HUES64 (cell line): Measurements from ENCODE around the gene DCAF5.

Source experiments
- H3K27ac ChIP-seq: 2 replicates; pipeline ENCODE4 v1.7.0; 2013; ENCODE audit warnings: low read depth, low read length, inconsistent platforms
- H3K27me3 ChIP-seq: 2 replicates; pipeline ENCODE4 v1.6.1; 2013; ENCODE audit warnings: mild to moderate bottlenecking, low read length; ENCODE audit not compliant: insufficient read depth
- H3K36me3 ChIP-seq: 2 replicates; pipeline ENCODE4 v1.6.1; 2013; ENCODE audit warnings: mild to moderate bottlenecking, low read length; ENCODE audit not compliant: insufficient read depth
- H3K4me1 ChIP-seq: 2 replicates; pipeline ENCODE4 v1.6.1; 2013; ENCODE audit warnings: mild to moderate bottlenecking, low read length, moderate library complexity; ENCODE audit not compliant: insufficient read depth
- H3K4me3 ChIP-seq: 2 replicates; pipeline ENCODE4 v1.5.1; 2013; ENCODE audit warnings: mild to moderate bottlenecking, low read length, moderate library complexity
- H3K9ac ChIP-seq: 2 replicates; pipeline ENCODE4 v1.6.1; 2013; ENCODE audit warnings: mild to moderate bottlenecking, low read depth, low read length
- H3K9me3 ChIP-seq: 2 replicates; pipeline ENCODE4 v1.6.1; 2013; ENCODE audit warnings: low read depth, low read length; ENCODE audit not compliant: insufficient read depth
- WGBS: fragments of 150-250, 120-280 bp; methylation state at CpG from one replicate; pipeline ENCODE4 v1.1.7; 2013; ENCODE audit warnings: missing lambda C conversion rate; 5-methylcytosine and 5-hydroxymethylcytosine counted together

The DCAF5 gene

DNA sequence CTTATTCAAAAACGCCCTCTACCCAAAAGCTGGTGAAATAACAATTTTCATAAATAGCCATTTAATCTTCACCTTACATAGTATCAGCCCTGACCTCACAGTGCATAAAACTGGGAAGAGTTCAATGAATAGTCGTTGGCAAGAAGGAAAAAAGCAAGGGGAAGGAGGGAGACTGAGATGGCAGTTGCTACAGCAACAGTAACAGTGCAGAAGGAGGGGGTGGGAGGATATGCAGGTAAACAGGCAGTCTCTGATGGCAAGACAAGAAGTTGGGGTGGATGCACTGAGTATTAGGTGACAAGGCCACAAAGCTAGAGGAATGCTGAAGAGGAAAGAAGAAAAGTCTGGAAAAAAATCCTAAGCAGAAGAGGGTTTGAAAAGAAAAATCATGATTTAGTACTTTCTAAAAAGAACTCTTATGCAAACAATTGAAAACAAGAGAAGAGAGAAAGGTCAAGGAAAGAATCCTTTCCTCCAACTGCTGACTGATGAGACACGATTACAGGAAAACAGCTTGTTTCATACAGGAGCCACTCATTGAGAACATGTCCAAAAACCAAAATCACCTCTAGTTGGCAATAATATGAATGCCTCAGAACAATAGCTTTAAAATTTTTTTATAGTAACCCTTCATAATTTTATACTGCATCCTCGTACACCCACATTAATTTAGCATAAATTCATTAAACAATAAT is 56.0 kb downstream of the DCAF5 start:
- Histone ChIP-seq H3K9ac (no peak overlapping the region), H3K4me1 (peaks cover 40% of the 10 kb centered on the region), H3K27ac (no peak overlapping the region), H3K27me3 (no peaks in the 10 kb centered on the region), H3K4me3 (no peak overlapping the region), H3K9me3 (no peaks in the 10 kb centered on the region), H3K36me3 (no peaks in the 10 kb centered on the region)
- WGBS = 78% methylated on average over 4 of the region's 4 CpGs

DNA sequence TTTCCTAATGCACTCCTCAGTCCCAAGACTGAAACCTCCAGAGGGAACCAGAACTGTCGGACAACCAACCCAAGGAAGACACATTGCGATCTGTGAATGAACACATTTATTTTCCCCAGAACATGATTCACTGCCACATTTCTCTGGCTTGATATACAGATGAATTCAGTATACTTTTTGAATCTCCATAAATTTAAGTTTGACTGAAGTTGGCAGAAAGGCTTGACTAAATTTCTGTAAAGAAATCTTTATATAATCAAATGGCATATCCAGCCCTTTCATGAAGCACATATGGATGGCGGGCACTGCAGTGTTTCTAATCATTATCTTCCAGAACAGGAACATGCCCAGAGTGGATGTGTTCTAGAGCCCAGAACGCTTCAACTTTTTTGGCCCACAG is 56.7 kb downstream of the DCAF5 start:
- 93% methylated on average over 4 of the region's 4 CpGs for WGBS
- H3K36me3 ChIP-seq = peaks cover 2% of the 10 kb centered on the region; the same call in 1 of the 2 replicates
- no peaks in the 10 kb centered on the region for H3K9me3 ChIP-seq
- no peak overlapping the region for H3K4me3 ChIP-seq
- peaks cover 40% of the 10 kb centered on the region for H3K4me1 ChIP-seq
- no peaks in the 10 kb centered on the region for H3K27me3 ChIP-seq
- no peak overlapping the region for H3K27ac ChIP-seq
- H3K9ac ChIP-seq = no peak overlapping the region

DNA sequence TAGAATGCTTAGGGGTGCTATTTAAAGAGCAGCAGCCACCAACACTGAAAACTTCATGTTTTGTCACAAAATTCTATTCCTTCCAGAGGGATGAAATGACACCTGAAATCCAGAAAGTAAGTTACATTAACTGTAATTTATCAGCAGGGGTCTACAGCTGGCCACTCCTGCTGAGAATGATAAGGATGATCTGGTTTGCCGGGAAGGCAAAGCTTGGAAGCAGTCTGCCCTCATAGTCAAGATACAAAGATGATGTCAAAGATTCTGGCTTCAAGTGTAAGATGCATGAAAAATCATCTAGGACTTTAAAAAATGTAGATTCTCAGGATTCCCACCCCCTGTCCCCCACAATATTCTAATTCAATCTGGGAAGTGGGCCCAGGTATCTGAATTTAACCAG is 58.4 kb downstream of the DCAF5 start:
- Histone ChIP-seq H3K27me3 (no peaks in the 10 kb centered on the region), H3K36me3 (peaks cover 17% of the 10 kb centered on the region), H3K4me1 (peaks cover 39% of the 10 kb centered on the region), H3K27ac (peak overlapping the region; percentile 11; the same call in 1 of the 2 replicates), H3K9me3 (no peaks in the 10 kb centered on the region), H3K4me3 (no peak overlapping the region), H3K9ac (no peak overlapping the region)
- whole genome bisulfite sequencing = 51% methylated on average over 1 of the region's 1 CpG

GRCh38 chr14:69093631-69094421 is 59.1 kb downstream of the DCAF5 start:
- H3K4me1 ChIP-seq = peaks cover 37% of the 10 kb centered on the region
- H3K9ac ChIP-seq = no peak overlapping the region
- H3K27ac ChIP-seq = peak overlapping the region; percentile 11
- WGBS = 31% methylated on average over 1 of the region's 1 CpG
- peaks cover 24% of the 10 kb centered on the region for H3K36me3 ChIP-seq
- no peak overlapping the region for H3K4me3 ChIP-seq
- H3K9me3 ChIP-seq = no peaks in the 10 kb centered on the region
- H3K27me3 ChIP-seq = no peaks in the 10 kb centered on the region

- peaks cover 32% of the 10 kb centered on the region for H3K4me1 ChIP-seq
- H3K27me3 ChIP-seq = no peaks in the 10 kb centered on the region
- no peak overlapping the region; the same call in 1 of the 2 replicates for H3K27ac ChIP-seq
- H3K9me3 ChIP-seq = no peaks in the 10 kb centered on the region
- H3K9ac ChIP-seq = no peak overlapping the region
- H3K36me3 ChIP-seq = peaks cover 28% of the 10 kb centered on the region
- H3K4me3 ChIP-seq = no peak overlapping the region
Measured at GRCh38 chr14:69092840-69093422, 60.0 kb downstream of the DCAF5 start.

GRCh38 chr14:69091695-69092094 is 61.2 kb downstream of the DCAF5 start:
- WGBS = 89% methylated on average over 8 of the region's 8 CpGs
- Histone ChIP-seq H3K27ac (no peak overlapping the region), H3K4me1 (peaks cover 22% of the 10 kb centered on the region), H3K9me3 (no peaks in the 10 kb centered on the region), H3K9ac (no peak overlapping the region), H3K36me3 (peaks cover 28% of the 10 kb centered on the region), H3K27me3 (no peaks in the 10 kb centered on the region), H3K4me3 (no peak overlapping the region)

DNA sequence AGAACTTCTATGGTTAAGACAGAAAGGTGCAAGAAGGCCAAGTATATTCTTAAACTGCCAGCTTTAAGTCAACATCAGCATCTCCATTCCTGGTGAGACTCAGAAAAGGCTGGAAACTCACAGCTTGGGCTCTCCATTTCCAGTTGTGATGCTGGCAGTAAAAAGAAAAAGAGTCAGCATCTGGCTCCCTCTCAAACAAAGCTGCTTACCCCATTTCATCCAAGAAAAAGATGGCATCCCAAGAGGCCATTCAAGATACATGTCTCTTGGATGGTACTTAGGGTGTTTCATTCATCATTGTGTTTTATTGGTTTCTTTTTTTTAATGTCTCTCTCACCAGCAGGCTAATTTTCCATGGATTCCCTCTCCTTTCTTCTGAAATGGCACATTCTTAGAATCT is 61.9 kb downstream of the DCAF5 start:
- peaks cover 22% of the 10 kb centered on the region for H3K4me1 ChIP-seq
- H3K27ac ChIP-seq = no peak overlapping the region
- H3K36me3 ChIP-seq = peaks cover 28% of the 10 kb centered on the region
- H3K9ac ChIP-seq = no peak overlapping the region
- H3K4me3 ChIP-seq = no peak overlapping the region
- no peaks in the 10 kb centered on the region for H3K9me3 ChIP-seq
- no peaks in the 10 kb centered on the region for H3K27me3 ChIP-seq

- H3K27me3 ChIP-seq = no peaks in the 10 kb centered on the region
- H3K36me3 ChIP-seq = peaks cover 28% of the 10 kb centered on the region
- H3K9me3 ChIP-seq = no peaks in the 10 kb centered on the region
- H3K27ac ChIP-seq = no peak overlapping the region
- no peak overlapping the region for H3K9ac ChIP-seq
- H3K4me3 ChIP-seq = no peak overlapping the region
- H3K4me1 ChIP-seq = peaks cover 22% of the 10 kb centered on the region
- WGBS = 85% methylated on average over 4 of the region's 4 CpGs
Measured at GRCh38 chr14:69090187-69090789, 62.6 kb downstream of the DCAF5 start.

DNA sequence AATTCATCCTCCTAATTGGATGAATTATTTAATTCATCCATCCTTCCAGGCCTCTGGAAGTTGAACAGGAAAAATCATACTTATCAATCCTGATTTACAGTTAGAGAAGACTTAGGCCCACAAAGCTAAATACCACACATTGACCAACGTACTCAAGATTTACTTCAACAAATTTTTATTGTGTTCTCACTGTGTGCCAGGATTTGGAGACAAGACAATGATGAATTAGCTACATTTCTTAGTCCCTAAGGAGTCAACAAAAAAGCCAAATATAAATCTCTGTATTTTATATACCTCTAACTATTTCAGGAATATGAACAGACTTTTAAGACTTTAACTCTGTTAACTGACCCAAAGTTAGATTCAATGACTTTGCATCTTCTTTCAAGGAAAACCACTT is 63.9 kb downstream of the DCAF5 start:
- H3K4me1 ChIP-seq = peaks cover 12% of the 10 kb centered on the region
- H3K4me3 ChIP-seq = no peak overlapping the region
- no peak overlapping the region for H3K27ac ChIP-seq
- no peaks in the 10 kb centered on the region for H3K27me3 ChIP-seq
- H3K9me3 ChIP-seq = no peaks in the 10 kb centered on the region
- WGBS = 100% methylated on average over 1 of the region's 1 CpG
- peaks cover 30% of the 10 kb centered on the region for H3K36me3 ChIP-seq
- H3K9ac ChIP-seq = no peak overlapping the region

GRCh38 chr14:69088586-69088985 is 64.3 kb downstream of the DCAF5 start:
- Histone ChIP-seq H3K4me3 (no peak overlapping the region), H3K36me3 (peaks cover 35% of the 10 kb centered on the region), H3K27ac (no peak overlapping the region), H3K27me3 (no peaks in the 10 kb centered on the region), H3K4me1 (peaks cover 8% of the 10 kb centered on the region), H3K9me3 (no peaks in the 10 kb centered on the region), H3K9ac (no peak overlapping the region)
- WGBS = 97% methylated on average over 1 of the region's 1 CpG

DNA sequence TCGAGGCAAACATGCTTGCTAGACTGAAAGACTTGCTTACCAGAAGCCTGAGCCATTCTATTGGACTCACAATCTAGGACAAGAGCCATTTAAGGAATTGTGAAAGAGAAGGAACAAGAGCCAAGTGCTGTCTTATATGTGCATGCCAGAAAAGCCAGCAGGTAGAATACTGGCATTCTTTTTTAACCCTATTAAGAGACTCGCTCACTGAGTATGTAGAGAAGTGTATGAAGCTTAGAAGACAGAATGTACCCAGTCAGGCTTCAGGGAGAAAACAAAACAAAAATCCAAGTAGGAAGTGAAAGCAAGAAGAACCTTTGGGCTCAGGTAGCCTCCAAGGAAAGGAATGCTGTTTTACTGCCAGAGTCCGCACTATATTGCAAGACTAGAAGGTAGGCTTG is 65.9 kb downstream of the DCAF5 start:
- H3K27ac ChIP-seq = no peak overlapping the region
- no peak overlapping the region for H3K4me3 ChIP-seq
- H3K4me1 ChIP-seq = no peaks in the 10 kb centered on the region
- H3K27me3 ChIP-seq = no peaks in the 10 kb centered on the region
- H3K36me3 ChIP-seq = peaks cover 39% of the 10 kb centered on the region
- WGBS = 95% methylated on average over 3 of the region's 3 CpGs
- no peak overlapping the region for H3K9ac ChIP-seq
- no peaks in the 10 kb centered on the region for H3K9me3 ChIP-seq
